GM12891 (cell line): ENCODE data around the gene NPTXR.

Source experiments
- PAX5 ChIP-seq: IDR thresholded peaks from 2 replicates; pipeline ENCODE4 v1.6.1; 2011; ENCODE audit warnings: low read length, moderate library complexity, mild to moderate bottlenecking; ENCODE audit not compliant: insufficient read depth, severe bottlenecking
- POLR2A ChIP-seq: IDR thresholded peaks from 2 replicates; pipeline ENCODE4 v1.6.1; 2011; ENCODE audit warnings: low read depth, low read length, control low read depth
- POLR2AphosphoS5 ChIP-seq: IDR thresholded peaks from 2 replicates; pipeline ENCODE4 v1.6.1; 2011; ENCODE audit warnings: low read depth, low read length, control low read depth
- TAF1 ChIP-seq: IDR thresholded peaks from 2 replicates; pipeline ENCODE4 v1.6.1; 2011; ENCODE audit warnings: low read depth, low read length, control low read depth

DNA sequence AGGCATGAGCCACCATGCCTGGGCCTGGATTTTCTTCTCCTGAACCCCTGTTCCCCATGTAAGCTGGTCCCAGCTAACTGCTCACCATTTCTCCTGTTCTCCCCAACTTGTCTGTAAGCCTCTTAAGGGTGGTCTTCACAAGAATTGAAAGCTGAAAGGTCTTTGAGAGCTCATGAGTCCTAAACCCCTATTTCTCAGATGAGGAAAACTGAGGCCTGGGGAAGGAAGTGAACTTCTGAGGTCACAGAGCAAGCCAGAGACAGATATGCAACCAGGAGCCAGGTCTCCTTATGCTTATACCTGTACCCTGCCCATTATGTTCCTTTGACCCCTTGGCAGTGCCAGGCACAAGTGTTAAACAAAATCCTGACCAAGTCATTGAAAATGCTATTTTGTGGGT lies 16.3 kb downstream of the NPTXR start:
- TF ChIP-seq POLR2A (no peak), TAF1 (no peak), POLR2AphosphoS5 (no peak), PAX5 (no peak)
